HCT116 (cell line): ENCODE data around the gene ACTR3. TPM values are rescaled to one million over a fixed set of nuclear protein-coding genes. Genes with fewer than 3 reads are reported as not detected.

ENCODE experiments used
- ATAC-seq: fragments of 200-7000 bp; cut with Tn5 transposase; 2 replicates; pipeline ENCODE4 v1.9.1; 2020; ENCODE audit warnings: mild to moderate bottlenecking, moderate library complexity
- BruUV-seq: library from RNA; stranded (reverse); fragments of 400-500 nt; replicated peaks from 2 replicates; lab custom pipeline; 2021; lab: Mats Ljungman, UMichigan
- CTCF ChIA-PET: fragments of 300-600 bp; sonication (Branson Sonifier 250); formaldehyde crosslinking; loops from one replicate; lab custom pipeline; 2021; ENCODE audit warnings: antibody characterized with exemption; lab: Charles Lee
- POLR2A ChIA-PET: fragments of 300-600, 350-600 bp; sonication (Branson Sonifier 250); formaldehyde crosslinking; loops from one replicate; lab custom pipeline; 2021; ENCODE audit warnings: antibody characterized with exemption; lab: Charles Lee
- RAD21 ChIA-PET, 2 experiments: fragments of 300-600 bp; sonication (Branson Sonifier 250); formaldehyde crosslinking; loops; one replicate each; lab custom pipeline; 2023; ENCODE audit warnings: low total read pairs in 2 of 2; ENCODE audit not compliant: uncharacterized antibody in 2 of 2, unreplicated experiment in 2 of 2, low non-redundant PET in 1 of 2; lab: Charles Lee
- DNase-seq: peaks from one replicate; pipeline ENCODE4 v3.0.0-alpha.2; 2010; ENCODE audit warnings: low read depth, low spot score
- H2AFZ ChIP-seq: fragments of 200-600 bp; shearing (Covaris generic), sonication (generic); 2 replicates; pipeline ENCODE4 v1.6.1; 2017; ENCODE audit warnings: low read depth, mixed run types, mixed read lengths, antibody characterized with exemption, low read length; ENCODE audit not compliant: poor library complexity, severe bottlenecking
- H3K27ac ChIP-seq: 2 replicates; pipeline ENCODE4 v1.5.1; 2012; ENCODE audit warnings: low read depth, low read length
- H3K27me3 ChIP-seq: fragments of 200-600 bp; sonication (generic); 2 replicates; pipeline ENCODE4 v1.6.1; 2016; ENCODE audit warnings: mixed run types, low read length, mixed read lengths; ENCODE audit not compliant: insufficient read depth
- H3K36me3 ChIP-seq, 2 experiments: fragments of 200-500 bp in 1 of 2; fragments of 200-600 bp in 1 of 2; sonication (Bioruptor generic) in 1 of 2; sonication (generic) in 1 of 2; 2 replicates each; pipeline versions ENCODE4 v1.5.1 to v1.6.1; 2014 to 2016; ENCODE audit warnings: low read length in 2 of 2, inconsistent platforms in 1 of 2, mixed read lengths in 1 of 2, mixed run types in 1 of 2; ENCODE audit not compliant: insufficient read depth in 2 of 2, control insufficient read depth in 1 of 2
- H3K4me1 ChIP-seq, 2 experiments: fragments of 200-600 bp in 1 of 2; sonication (generic) in 1 of 2; 2 replicates each; pipeline versions ENCODE4 v1.5.1 to v1.6.1; 2012 to 2017; ENCODE audit warnings: low read length in 2 of 2, inconsistent platforms in 1 of 2, mild to moderate bottlenecking in 1 of 2, mixed read lengths in 1 of 2, mixed run types in 1 of 2, moderate library complexity in 1 of 2; ENCODE audit not compliant: insufficient read depth in 2 of 2, control insufficient read depth in 1 of 2
- H3K4me2 ChIP-seq: fragments of 200-600 bp; sonication (generic); 2 replicates; pipeline ENCODE4 v1.6.1; 2017; ENCODE audit warnings: mixed run types, low read length, mixed read lengths
- H3K4me3 ChIP-seq, 2 experiments: fragments of 200-600 bp in 1 of 2; sonication (generic) in 1 of 2; replicated peaks in 1 of 2; 2 replicates each; pipeline ENCODE4 v1.5.1; 2011 to 2016; ENCODE audit warnings: low read length in 2 of 2, control low read depth in 1 of 2, low read depth in 1 of 2, mild to moderate bottlenecking in 1 of 2, mixed read lengths in 1 of 2, mixed run types in 1 of 2
- H3K79me2 ChIP-seq: fragments of 200-600 bp; sonication (generic); 2 replicates; pipeline ENCODE4 v1.6.1; 2017; ENCODE audit warnings: mild to moderate bottlenecking, mixed run types, low read length, moderate library complexity, mixed read lengths; ENCODE audit not compliant: insufficient read depth
- H3K9ac ChIP-seq: fragments of 200-600 bp; sonication (generic); 2 replicates; pipeline ENCODE4 v1.6.1; 2016; ENCODE audit warnings: low read length, mixed read lengths
- H3K9me2 ChIP-seq: fragments of 200-600 bp; sonication (generic), shearing (Covaris generic); 2 replicates; pipeline ENCODE4 v1.6.1; 2017; ENCODE audit warnings: mixed run types, mild to moderate bottlenecking, moderate library complexity; ENCODE audit not compliant: insufficient read depth
- H3K9me3 ChIP-seq, 2 experiments: fragments of 200-500 bp in 1 of 2; fragments of 200-600 bp in 1 of 2; sonication (Bioruptor generic) in 1 of 2; sonication (generic) in 1 of 2; 2 replicates each; pipeline ENCODE4 v1.6.1; 2014 to 2017; ENCODE audit warnings: low read length in 2 of 2, mixed read lengths in 2 of 2, inconsistent platforms in 1 of 2, low read depth in 1 of 2, mild to moderate bottlenecking in 1 of 2, mixed run types in 1 of 2, moderate library complexity in 1 of 2; ENCODE audit not compliant: control insufficient read depth in 1 of 2, insufficient read depth in 1 of 2
- H4K20me1 ChIP-seq: fragments of 200-600 bp; sonication (generic), shearing (Covaris generic); 2 replicates; pipeline ENCODE4 v1.6.1; 2017; ENCODE audit warnings: mixed run types, mild to moderate bottlenecking, moderate library complexity; ENCODE audit not compliant: insufficient read depth
- EZH2 ChIP-seq: fragments of 200-600 bp; sonication (generic); IDR thresholded peaks from 2 replicates; pipeline ENCODE4 v1.6.1; 2017; ENCODE audit warnings: antibody characterized with exemption, mixed run types
- SP1 ChIP-seq: IDR thresholded peaks from 2 replicates; pipeline ENCODE4 v1.6.1; 2012; ENCODE audit warnings: low read depth
- SRF ChIP-seq: IDR thresholded peaks from 2 replicates; pipeline ENCODE4 v1.6.1; 2012; ENCODE audit warnings: low read depth
- YY1 ChIP-seq: IDR thresholded peaks from 2 replicates; pipeline ENCODE4 v1.6.1; 2011; ENCODE audit warnings: low read length, low read depth, moderate library complexity, mild to moderate bottlenecking; ENCODE audit not compliant: insufficient replicate concordance; ENCODE audit errors: extremely low read depth
- intact Hi-C: fragments of 100-400 bp; cut with micrococcal nuclease; formaldehyde crosslinking; loops from 2 replicates; pipeline ENCODE4 v1.10.0; 2022
- total RNA-seq: library from RNA; stranded (reverse); gene quantifications from one replicate; pipeline ENCODE4 v1.2.1, GENCODE V29; 2021; ENCODE audit not compliant: unreplicated experiment
- TF ChIP-seq, protein P1 (sequence below): IDR thresholded peaks from 2 replicates; pipeline ENCODE4 v1.6.1; 2012

The ACTR3 gene
- total RNA-seq, 1 experiment from 2014 or later, result 232 TPM

- Histone ChIP-seq H3K36me3 (peaks cover 5 to 18% of the 10 kb centered on the region in 2 experiments), H4K20me1 (no peaks in the 10 kb centered on the region), H3K9ac (no peak overlapping the region), H3K4me1 (no peaks in the 10 kb centered on the region), H3K27me3 (no peaks in the 10 kb centered on the region), H3K27ac (no peak overlapping the region), H3K79me2 (peaks cover 63% of the 10 kb centered on the region), H3K4me3 (no peak overlapping the region), H2AFZ (no peak overlapping the region), H3K9me3 (no peaks in the 10 kb centered on the region), H3K9me2 (no peaks in the 10 kb centered on the region), H3K4me2 (no peak overlapping the region)
- intact Hi-C loops, result no loop called here
- TF ChIP-seq SRF (no peak), SP1 (no peak)
- TF ChIP-seq, protein P1, sequence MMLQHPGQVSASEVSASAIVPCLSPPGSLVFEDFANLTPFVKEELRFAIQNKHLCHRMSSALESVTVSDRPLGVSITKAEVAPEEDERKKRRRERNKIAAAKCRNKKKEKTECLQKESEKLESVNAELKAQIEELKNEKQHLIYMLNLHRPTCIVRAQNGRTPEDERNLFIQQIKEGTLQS, result no peak
- no TSS peak for BruUV-seq
- ChIA-PET RAD21 (no interaction called here), POLR2A (no interaction called here), CTCF (no interaction called here)
- ATAC-seq, result no peak
- DNase-seq, result no peak
Observed at GRCh38 chr2:113920996-113921395, 31.1 kb downstream of the ACTR3 start.

- no peak overlapping the region for H3K9ac ChIP-seq
- TF ChIP-seq EZH2 (no peak), YY1 (no peak)
- no peak overlapping the region for H3K27ac ChIP-seq
- no peak overlapping the region for H3K4me3 ChIP-seq
- ChIA-PET CTCF (no interaction called here), POLR2A (no interaction called here), RAD21 (no interaction called here)
- H3K9me2 ChIP-seq, result no peaks in the 10 kb centered on the region
- DNase-seq, result no peak
- H3K4me1 ChIP-seq, result no peaks in the 10 kb centered on the region
- BruUV-seq, result no TSS peak
- ATAC-seq, result no peak
- no peaks in the 10 kb centered on the region for H3K9me3 ChIP-seq
- intact Hi-C loops, result no loop called here
- H2AFZ ChIP-seq, result no peak overlapping the region
- H3K79me2 ChIP-seq, result peaks cover 63% of the 10 kb centered on the region
- H4K20me1 ChIP-seq, result no peaks in the 10 kb centered on the region
- peaks cover 5 to 16% of the 10 kb centered on the region in 2 experiments for H3K36me3 ChIP-seq
- H3K4me2 ChIP-seq, result no peak overlapping the region
- H3K27me3 ChIP-seq, result no peaks in the 10 kb centered on the region
Observed at GRCh38 chr2:113922335-113922734, 32.4 kb downstream of the ACTR3 start.
